H1 (cell line): ENCODE data around the gene TMEM120B. TPM values are rescaled to one million over a fixed set of nuclear protein-coding genes. Genes with fewer than 3 reads are reported as not detected.

Experiments
- CTCF ChIA-PET: fragments of 300-600 bp; sonication (Branson Sonifier 250); formaldehyde crosslinking; loops from one replicate; lab custom pipeline; 2021; ENCODE audit not compliant: partially characterized antibody; lab: Charles Lee
- POLR2A ChIA-PET: fragments of 300-600 bp; sonication (Branson Sonifier 250); formaldehyde crosslinking; loops from one replicate; lab custom pipeline; 2021; ENCODE audit warnings: inconsistent platforms; ENCODE audit not compliant: partially characterized antibody; lab: Charles Lee
- DNase-seq, 2 experiments: peaks; one replicate each; pipeline versions ENCODE4 v3.0.0 to v3.0.0-alpha.2; 2010 to 2022; ENCODE audit warnings: low spot score in 2 of 2, low read depth in 1 of 2, mixed read lengths in 1 of 2
- FAIRE-seq: peaks from 2 replicates; lab custom pipeline; 2011; peaks lifted over from hg19 to GRCh38; lab: Jason Lieb, UNC
- H2AFZ ChIP-seq: 2 replicates; pipeline ENCODE4 v1.8.1; 2012; ENCODE audit warnings: low read length, inconsistent platforms
- H2AK5ac ChIP-seq: 2 replicates; pipeline ENCODE4 v1.6.1; 2013; ENCODE audit warnings: low read depth, low read length
- H2BK120ac ChIP-seq: replicated peaks from 2 replicates; pipeline ENCODE3; 2013; ENCODE audit warnings: low read depth, low read length, inconsistent platforms
- H2BK12ac ChIP-seq: 2 replicates; pipeline ENCODE4 v1.6.1; 2013; ENCODE audit warnings: low read depth, low read length
- H2BK15ac ChIP-seq: 2 replicates; pipeline ENCODE4 v1.6.1; 2013; ENCODE audit warnings: low read length
- H2BK20ac ChIP-seq: 2 replicates; pipeline ENCODE4 v1.6.1; 2013; ENCODE audit warnings: low read length
- H2BK5ac ChIP-seq: 2 replicates; pipeline ENCODE4 v1.6.1; 2013; ENCODE audit warnings: low read depth, low read length
- H3K14ac ChIP-seq: 2 replicates; pipeline ENCODE4 v1.6.1; 2013; ENCODE audit warnings: inconsistent platforms; ENCODE audit not compliant: insufficient read length
- H3K18ac ChIP-seq: 2 replicates; pipeline ENCODE4 v1.6.1; 2013; ENCODE audit warnings: low read length; ENCODE audit errors: extremely low read depth
- H3K23ac ChIP-seq: 2 replicates; pipeline ENCODE4 v1.6.1; 2013; ENCODE audit warnings: inconsistent platforms; ENCODE audit not compliant: insufficient read length
- H3K23me2 ChIP-seq: 2 replicates; pipeline ENCODE4 v1.6.1; 2013; ENCODE audit warnings: low read depth, low read length
- H3K27ac ChIP-seq: 2 replicates; pipeline ENCODE4 v1.6.1; 2011; ENCODE audit warnings: low read depth, low read length, inconsistent platforms
- H3K27me3 ChIP-seq, 4 experiments: replicated peaks in 1 of 4; 1 replicate in 1 of 4; 2 replicates in 3 of 4; pipeline versions ENCODE4 v1.6.1 to v1.8.1; 2011 to 2013; ENCODE audit warnings: low read length in 3 of 4, mild to moderate bottlenecking in 3 of 4, inconsistent platforms in 2 of 4, mixed read lengths in 2 of 4, moderate library complexity in 1 of 4; ENCODE audit not compliant: control insufficient read depth in 3 of 4, insufficient read depth in 3 of 4; ENCODE audit errors: extremely low read depth in 1 of 4
- H3K36me3 ChIP-seq, 4 experiments: 2 replicates each; pipeline versions ENCODE4 v1.6.1 to v1.8.1; 2011 to 2013; ENCODE audit warnings: mild to moderate bottlenecking in 4 of 4, low read length in 3 of 4, moderate library complexity in 2 of 4, control low read depth in 1 of 4, inconsistent platforms in 1 of 4; ENCODE audit not compliant: insufficient read depth in 4 of 4, control insufficient read depth in 2 of 4
- H3K4ac ChIP-seq: replicated peaks from 2 replicates; pipeline ENCODE3; 2013; ENCODE audit warnings: low read length, low read depth, mixed read lengths, inconsistent platforms; ENCODE audit not compliant: insufficient read length
- H3K4me1 ChIP-seq, 4 experiments: replicated peaks in 1 of 4; 1 replicate in 1 of 4; 2 replicates in 3 of 4; pipeline versions ENCODE4 v1.6.1 to v1.8.1; 2011 to 2013; ENCODE audit warnings: low read length in 3 of 4, inconsistent platforms in 2 of 4, mixed read lengths in 1 of 4; ENCODE audit not compliant: insufficient read depth in 4 of 4, control insufficient read depth in 3 of 4
- H3K4me2 ChIP-seq, 2 experiments: 2 replicates each; pipeline versions ENCODE4 v1.6.1 to v1.8.1; 2011 to 2013; ENCODE audit warnings: low read depth in 2 of 2, low read length in 2 of 2, control low read depth in 1 of 2, inconsistent platforms in 1 of 2, mild to moderate bottlenecking in 1 of 2; ENCODE audit not compliant: insufficient read depth in 1 of 2
- H3K4me3 ChIP-seq, 4 experiments: fragments of 200-600, 300-600 bp in 1 of 4; sonication (generic), shearing (Covaris generic), sonication (Bioruptor Twin) in 1 of 4; 2 replicates each; pipeline versions ENCODE4 v1.5.1 to v1.8.1; 2011 to 2016; ENCODE audit warnings: low read length in 4 of 4, low read depth in 3 of 4, control low read depth in 2 of 4, inconsistent platforms in 2 of 4, mild to moderate bottlenecking in 2 of 4, mixed read lengths in 1 of 4, moderate library complexity in 1 of 4; ENCODE audit not compliant: insufficient read depth in 2 of 4; ENCODE audit errors: extremely low read depth in 1 of 4
- H3K56ac ChIP-seq: replicated peaks from 2 replicates; pipeline ENCODE3; 2013; ENCODE audit warnings: low read depth, mild to moderate bottlenecking, mixed read lengths, low read length, inconsistent platforms; ENCODE audit not compliant: insufficient read length
- H3K79me1 ChIP-seq: 2 replicates; pipeline ENCODE4 v1.6.1; 2013; ENCODE audit warnings: low read depth, low read length, control low read depth
- H3K79me2 ChIP-seq, 2 experiments: 2 replicates each; pipeline versions ENCODE4 v1.6.1 to v1.8.1; 2012 to 2013; ENCODE audit warnings: low read length in 2 of 2, mild to moderate bottlenecking in 2 of 2, inconsistent platforms in 1 of 2; ENCODE audit not compliant: insufficient read depth in 2 of 2, control insufficient read depth in 1 of 2
- H3K9ac ChIP-seq, 4 experiments: replicated peaks in 1 of 4; 1 replicate in 1 of 4; 2 replicates in 3 of 4; pipeline versions ENCODE4 v1.6.1 to v1.8.1; 2011 to 2013; ENCODE audit warnings: low read depth in 3 of 4, low read length in 3 of 4, control low read depth in 2 of 4, mild to moderate bottlenecking in 2 of 4, moderate library complexity in 2 of 4, inconsistent platforms in 1 of 4; ENCODE audit errors: extremely low read depth in 1 of 4
- H3K9me3 ChIP-seq, 2 experiments: 2 replicates each; pipeline versions ENCODE4 v1.6.1 to v1.8.1; 2012 to 2013; ENCODE audit warnings: mild to moderate bottlenecking in 2 of 2, moderate library complexity in 2 of 2, control low read depth in 1 of 2, inconsistent platforms in 1 of 2, low read depth in 1 of 2, low read length in 1 of 2, mixed read lengths in 1 of 2; ENCODE audit not compliant: insufficient read depth in 2 of 2
- H4K20me1 ChIP-seq, 2 experiments: replicated peaks in 1 of 2; 2 replicates each; pipeline versions ENCODE3 to v1.8.1; 2011 to 2013; ENCODE audit warnings: inconsistent platforms in 2 of 2, low read length in 2 of 2, mild to moderate bottlenecking in 1 of 2; ENCODE audit not compliant: insufficient read depth in 2 of 2, control insufficient read depth in 1 of 2
- H4K5ac ChIP-seq: 2 replicates; pipeline ENCODE4 v1.6.1; 2013; ENCODE audit warnings: low read length, low read depth, mixed read lengths, inconsistent platforms; ENCODE audit not compliant: insufficient read length
- H4K8ac ChIP-seq: 2 replicates; pipeline ENCODE4 v1.8.0; 2013; ENCODE audit warnings: mild to moderate bottlenecking, moderate library complexity, low read length, inconsistent platforms; ENCODE audit not compliant: insufficient read depth; ENCODE audit errors: extremely low read depth
- H4K91ac ChIP-seq: replicated peaks from 2 replicates; pipeline ENCODE3; 2013; ENCODE audit warnings: low read length, mixed read lengths, inconsistent platforms; ENCODE audit not compliant: insufficient read length
- WGBS, 2 experiments: shearing (Covaris generic) in 1 of 2; methylation state at CpG; one replicate each; pipeline versions ENCODE4 v1.1.6 to v1.1.7; 2013 to 2015; ENCODE audit warnings: low lambda C conversion rate in 2 of 2, mixed read lengths in 2 of 2, inconsistent platforms in 1 of 2, low coverage in 1 of 2, missing lambda C conversion rate in 1 of 2; ENCODE audit not compliant: insufficient replicate concordance in 2 of 2, insufficient coverage in 1 of 2, insufficient read length in 1 of 2; ENCODE audit errors: extremely low coverage in 1 of 2, missing lambda C conversion rate in 1 of 2; 5-methylcytosine and 5-hydroxymethylcytosine counted together
- polyA plus RNA-seq, 7 experiments: library from polyadenylated mRNA; depleted of rRNA in 3 of 7; stranded (reverse) in 5 of 7; unstranded in 2 of 7; fragments of >200 nt in 5 of 7; fragments of 200-250 nt in 2 of 7; gene quantifications; 1 replicate in 5 of 7; 2 replicates in 1 of 7; 4 replicates in 1 of 7; pipeline versions ENCODE4 v1.2.1 to v1.2.3, GENCODE V29; 2011 to 2013; ENCODE audit warnings: missing spikeins in 2 of 7, mixed read lengths in 2 of 7
- total RNA-seq: library from RNA; stranded (reverse); fragmentation: NEBNext Ultra II Directional; extraction: Animal tissue kit (Norgen Biotek cat#: 25700); gene quantifications from 2 replicates; pipeline ENCODE4 v1.2.1, GENCODE V29; 2021

The TMEM120B gene
- total and polyA plus RNA-seq, 2 of the 8 experiments (the other 6 are each of a cell fraction or from before 2014, with no cell fraction given): 22.0 to 29.1 TPM

- POLR2A ChIA-PET: interaction anchor here (0.6 kb wide), 1 partner anchor 177 kb away, joined by 3 read pairs; no protein-coding TSS in a partner anchor
- Histone ChIP-seq H2AFZ (no peak overlapping the region), H2BK15ac (no peak overlapping the region), H3K23me2 (no peaks in the 10 kb centered on the region), H4K5ac (no peak overlapping the region), H2BK5ac (no peak overlapping the region), H3K4ac (no peak overlapping the region), H3K79me1 (peaks cover 2% of the 10 kb centered on the region), H3K27ac (no peak overlapping the region), H3K4me3 (no peak overlapping the region), H3K4me2 (no peak overlapping the region), H3K18ac (no peak overlapping the region), H2AK5ac (no peak overlapping the region), H3K9me3 (no peaks in the 10 kb centered on the region), H4K91ac (no peak overlapping the region), H3K4me1 (no peaks in the 10 kb centered on the region), H3K56ac (no peak overlapping the region), H3K9ac (no peak overlapping the region), H2BK120ac (no peak overlapping the region), H4K20me1 (peaks cover 0 to 7% of the 10 kb centered on the region in 2 experiments), H2BK12ac (no peak overlapping the region), H3K36me3 (peaks cover 0 to 2% (median 1%) of the 10 kb centered on the region in 4 experiments; a peak in 3 of 8 replicates), H3K27me3 (no peaks in the 10 kb centered on the region), H4K8ac (no peak overlapping the region), H3K23ac (no peak overlapping the region), H3K14ac (no peak overlapping the region), H3K79me2 (no peaks in the 10 kb centered on the region; a peak in 1 of 4 replicates), H2BK20ac (no peak overlapping the region)
- WGBS, 2 experiments: 88% methylated on average over 5 of the region's 6 CpGs; no CpG with 5 or more reads in 1 of the 2 experiments
- DNase-seq (no peak), FAIRE-seq (no peak)
- CTCF ChIA-PET: interaction anchor here (0.6 to 1.7 kb wide), 5 partner anchors 22 to 407 kb away, joined by 3 read pairs; partner anchors contain the start of gene TMEM120B
Measured at GRCh38 chr12:121741743-121742142, 29.2 kb downstream of the TMEM120B start.
